H1 (cell line): ENCODE measurements around the gene RRP9. TPM values are rescaled to one million over a fixed set of nuclear protein-coding genes. Genes with fewer than 3 reads are reported as not detected.
A peak's percentile ranks its signal among the peaks of the same experiment; 100 is the strongest.

Source experiments
- CTCF ChIA-PET: fragments of 300-600 bp; sonication (Branson Sonifier 250); formaldehyde crosslinking; loops from one replicate; lab custom pipeline; 2021; ENCODE audit not compliant: partially characterized antibody; lab: Charles Lee
- POLR2A ChIA-PET: fragments of 300-600 bp; sonication (Branson Sonifier 250); formaldehyde crosslinking; loops from one replicate; lab custom pipeline; 2021; ENCODE audit warnings: inconsistent platforms; ENCODE audit not compliant: partially characterized antibody; lab: Charles Lee
- DNase-seq, 2 experiments: peaks; one replicate each; pipeline versions ENCODE4 v3.0.0 to v3.0.0-alpha.2; 2010 to 2022; ENCODE audit warnings: low spot score in 2 of 2, low read depth in 1 of 2, mixed read lengths in 1 of 2
- FAIRE-seq: peaks from 2 replicates; lab custom pipeline; 2011; peaks lifted over from hg19 to GRCh38; lab: Jason Lieb, UNC
- H2AFZ ChIP-seq: 2 replicates; pipeline ENCODE4 v1.8.1; 2012; ENCODE audit warnings: low read length, inconsistent platforms
- H2AK5ac ChIP-seq: 2 replicates; pipeline ENCODE4 v1.6.1; 2013; ENCODE audit warnings: low read depth, low read length
- H2BK120ac ChIP-seq: replicated peaks from 2 replicates; pipeline ENCODE3; 2013; ENCODE audit warnings: low read depth, low read length, inconsistent platforms
- H2BK12ac ChIP-seq: 2 replicates; pipeline ENCODE4 v1.6.1; 2013; ENCODE audit warnings: low read depth, low read length
- H2BK15ac ChIP-seq: 2 replicates; pipeline ENCODE4 v1.6.1; 2013; ENCODE audit warnings: low read length
- H2BK20ac ChIP-seq: 2 replicates; pipeline ENCODE4 v1.6.1; 2013; ENCODE audit warnings: low read length
- H2BK5ac ChIP-seq: 2 replicates; pipeline ENCODE4 v1.6.1; 2013; ENCODE audit warnings: low read depth, low read length
- H3K14ac ChIP-seq: 2 replicates; pipeline ENCODE4 v1.6.1; 2013; ENCODE audit warnings: inconsistent platforms; ENCODE audit not compliant: insufficient read length
- H3K18ac ChIP-seq: 2 replicates; pipeline ENCODE4 v1.6.1; 2013; ENCODE audit warnings: low read length; ENCODE audit errors: extremely low read depth
- H3K23ac ChIP-seq: 2 replicates; pipeline ENCODE4 v1.6.1; 2013; ENCODE audit warnings: inconsistent platforms; ENCODE audit not compliant: insufficient read length
- H3K23me2 ChIP-seq: 2 replicates; pipeline ENCODE4 v1.6.1; 2013; ENCODE audit warnings: low read depth, low read length
- H3K27ac ChIP-seq: 2 replicates; pipeline ENCODE4 v1.6.1; 2011; ENCODE audit warnings: low read depth, low read length, inconsistent platforms
- H3K27me3 ChIP-seq, 4 experiments: replicated peaks in 1 of 4; 1 replicate in 1 of 4; 2 replicates in 3 of 4; pipeline versions ENCODE4 v1.6.1 to v1.8.1; 2011 to 2013; ENCODE audit warnings: low read length in 3 of 4, mild to moderate bottlenecking in 3 of 4, inconsistent platforms in 2 of 4, mixed read lengths in 2 of 4, moderate library complexity in 1 of 4; ENCODE audit not compliant: control insufficient read depth in 3 of 4, insufficient read depth in 3 of 4; ENCODE audit errors: extremely low read depth in 1 of 4
- H3K36me3 ChIP-seq, 4 experiments: 2 replicates each; pipeline versions ENCODE4 v1.6.1 to v1.8.1; 2011 to 2013; ENCODE audit warnings: mild to moderate bottlenecking in 4 of 4, low read length in 3 of 4, moderate library complexity in 2 of 4, control low read depth in 1 of 4, inconsistent platforms in 1 of 4; ENCODE audit not compliant: insufficient read depth in 4 of 4, control insufficient read depth in 2 of 4
- H3K4ac ChIP-seq: replicated peaks from 2 replicates; pipeline ENCODE3; 2013; ENCODE audit warnings: low read length, low read depth, mixed read lengths, inconsistent platforms; ENCODE audit not compliant: insufficient read length
- H3K4me1 ChIP-seq, 4 experiments: replicated peaks in 1 of 4; 1 replicate in 1 of 4; 2 replicates in 3 of 4; pipeline versions ENCODE4 v1.6.1 to v1.8.1; 2011 to 2013; ENCODE audit warnings: low read length in 3 of 4, inconsistent platforms in 2 of 4, mixed read lengths in 1 of 4; ENCODE audit not compliant: insufficient read depth in 4 of 4, control insufficient read depth in 3 of 4
- H3K4me2 ChIP-seq, 2 experiments: 2 replicates each; pipeline versions ENCODE4 v1.6.1 to v1.8.1; 2011 to 2013; ENCODE audit warnings: low read depth in 2 of 2, low read length in 2 of 2, control low read depth in 1 of 2, inconsistent platforms in 1 of 2, mild to moderate bottlenecking in 1 of 2; ENCODE audit not compliant: insufficient read depth in 1 of 2
- H3K4me3 ChIP-seq, 4 experiments: fragments of 200-600, 300-600 bp in 1 of 4; sonication (generic), shearing (Covaris generic), sonication (Bioruptor Twin) in 1 of 4; 2 replicates each; pipeline versions ENCODE4 v1.5.1 to v1.8.1; 2011 to 2016; ENCODE audit warnings: low read length in 4 of 4, low read depth in 3 of 4, control low read depth in 2 of 4, inconsistent platforms in 2 of 4, mild to moderate bottlenecking in 2 of 4, mixed read lengths in 1 of 4, moderate library complexity in 1 of 4; ENCODE audit not compliant: insufficient read depth in 2 of 4; ENCODE audit errors: extremely low read depth in 1 of 4
- H3K56ac ChIP-seq: replicated peaks from 2 replicates; pipeline ENCODE3; 2013; ENCODE audit warnings: low read depth, mild to moderate bottlenecking, mixed read lengths, low read length, inconsistent platforms; ENCODE audit not compliant: insufficient read length
- H3K79me1 ChIP-seq: 2 replicates; pipeline ENCODE4 v1.6.1; 2013; ENCODE audit warnings: low read depth, low read length, control low read depth
- H3K79me2 ChIP-seq, 2 experiments: 2 replicates each; pipeline versions ENCODE4 v1.6.1 to v1.8.1; 2012 to 2013; ENCODE audit warnings: low read length in 2 of 2, mild to moderate bottlenecking in 2 of 2, inconsistent platforms in 1 of 2; ENCODE audit not compliant: insufficient read depth in 2 of 2, control insufficient read depth in 1 of 2
- H3K9ac ChIP-seq, 4 experiments: replicated peaks in 1 of 4; 1 replicate in 1 of 4; 2 replicates in 3 of 4; pipeline versions ENCODE4 v1.6.1 to v1.8.1; 2011 to 2013; ENCODE audit warnings: low read depth in 3 of 4, low read length in 3 of 4, control low read depth in 2 of 4, mild to moderate bottlenecking in 2 of 4, moderate library complexity in 2 of 4, inconsistent platforms in 1 of 4; ENCODE audit errors: extremely low read depth in 1 of 4
- H3K9me3 ChIP-seq, 2 experiments: 2 replicates each; pipeline versions ENCODE4 v1.6.1 to v1.8.1; 2012 to 2013; ENCODE audit warnings: mild to moderate bottlenecking in 2 of 2, moderate library complexity in 2 of 2, control low read depth in 1 of 2, inconsistent platforms in 1 of 2, low read depth in 1 of 2, low read length in 1 of 2, mixed read lengths in 1 of 2; ENCODE audit not compliant: insufficient read depth in 2 of 2
- H4K20me1 ChIP-seq, 2 experiments: replicated peaks in 1 of 2; 2 replicates each; pipeline versions ENCODE3 to v1.8.1; 2011 to 2013; ENCODE audit warnings: inconsistent platforms in 2 of 2, low read length in 2 of 2, mild to moderate bottlenecking in 1 of 2; ENCODE audit not compliant: insufficient read depth in 2 of 2, control insufficient read depth in 1 of 2
- H4K5ac ChIP-seq: 2 replicates; pipeline ENCODE4 v1.6.1; 2013; ENCODE audit warnings: low read length, low read depth, mixed read lengths, inconsistent platforms; ENCODE audit not compliant: insufficient read length
- H4K8ac ChIP-seq: 2 replicates; pipeline ENCODE4 v1.8.0; 2013; ENCODE audit warnings: mild to moderate bottlenecking, moderate library complexity, low read length, inconsistent platforms; ENCODE audit not compliant: insufficient read depth; ENCODE audit errors: extremely low read depth
- H4K91ac ChIP-seq: replicated peaks from 2 replicates; pipeline ENCODE3; 2013; ENCODE audit warnings: low read length, mixed read lengths, inconsistent platforms; ENCODE audit not compliant: insufficient read length
- CBX5 ChIP-seq: fragments of 300-800, 300-1000 bp; sonication (generic); IDR thresholded peaks from 2 replicates; pipeline ENCODE4 v1.7.1; 2016; ENCODE audit warnings: antibody characterized with exemption, low read length, low read depth
- CTBP2 ChIP-seq: IDR thresholded peaks from 2 replicates; pipeline ENCODE4 v1.7.0; 2011; ENCODE audit warnings: borderline replicate concordance, mild to moderate bottlenecking, moderate library complexity, mixed read lengths, low read length; ENCODE audit not compliant: insufficient read depth, insufficient read length
- HDAC2 ChIP-seq, 2 experiments: fragments of 300-600 bp in 1 of 2; sonication (generic) in 1 of 2; IDR thresholded peaks; 2 replicates each; pipeline ENCODE4 v1.6.1; 2011 to 2012; ENCODE audit warnings: low read depth in 2 of 2, low read length in 2 of 2, mild to moderate bottlenecking in 2 of 2, moderate library complexity in 2 of 2, borderline replicate concordance in 1 of 2, inconsistent platforms in 1 of 2
- POLR2AphosphoS5 ChIP-seq: IDR thresholded peaks from 2 replicates; pipeline ENCODE4 v1.6.1; 2011; ENCODE audit warnings: low read depth, low read length
- RFX5 ChIP-seq: IDR thresholded peaks from 2 replicates; pipeline ENCODE4 v1.6.1; 2011; ENCODE audit warnings: low read depth, low read length, improper control_type of control experiment, borderline replicate concordance
- SIRT6 ChIP-seq: IDR thresholded peaks from one replicate; pipeline ENCODE4 v1.7.1; 2012; ENCODE audit warnings: low read length, inconsistent platforms
- TEAD4 ChIP-seq: IDR thresholded peaks from 2 replicates; pipeline ENCODE4 v1.6.1; 2012; ENCODE audit warnings: low read depth, low read length, inconsistent platforms, mixed read lengths
- WGBS, 2 experiments: shearing (Covaris generic) in 1 of 2; methylation state at CpG; one replicate each; pipeline versions ENCODE4 v1.1.6 to v1.1.7; 2013 to 2015; ENCODE audit warnings: low lambda C conversion rate in 2 of 2, mixed read lengths in 2 of 2, inconsistent platforms in 1 of 2, low coverage in 1 of 2, missing lambda C conversion rate in 1 of 2; ENCODE audit not compliant: insufficient replicate concordance in 2 of 2, insufficient coverage in 1 of 2, insufficient read length in 1 of 2; ENCODE audit errors: extremely low coverage in 1 of 2, missing lambda C conversion rate in 1 of 2; 5-methylcytosine and 5-hydroxymethylcytosine counted together
- polyA plus RNA-seq, 7 experiments: library from polyadenylated mRNA; depleted of rRNA in 3 of 7; stranded (reverse) in 5 of 7; unstranded in 2 of 7; fragments of >200 nt in 5 of 7; fragments of 200-250 nt in 2 of 7; gene quantifications; 1 replicate in 5 of 7; 2 replicates in 1 of 7; 4 replicates in 1 of 7; pipeline versions ENCODE4 v1.2.1 to v1.2.3, GENCODE V29; 2011 to 2013; ENCODE audit warnings: missing spikeins in 2 of 7, mixed read lengths in 2 of 7
- total RNA-seq: library from RNA; stranded (reverse); fragmentation: NEBNext Ultra II Directional; extraction: Animal tissue kit (Norgen Biotek cat#: 25700); gene quantifications from 2 replicates; pipeline ENCODE4 v1.2.1, GENCODE V29; 2021
- TF ChIP-seq, protein P1 (sequence below): IDR thresholded peaks from 2 replicates; pipeline ENCODE4 v1.6.1; 2011; ENCODE audit warnings: low read depth, mild to moderate bottlenecking, low read length; ENCODE audit not compliant: insufficient read depth
- TF ChIP-seq, protein P2 (sequence below): IDR thresholded peaks from 2 replicates; pipeline ENCODE4 v1.6.1; 2012; ENCODE audit warnings: low read length, inconsistent platforms

RRP9 gene
- total and polyA plus RNA-seq, 2 of the 8 experiments (the other 6 are each of a cell fraction or from before 2014, with no cell fraction given) = 55.6 to 68.9 TPM

DNA sequence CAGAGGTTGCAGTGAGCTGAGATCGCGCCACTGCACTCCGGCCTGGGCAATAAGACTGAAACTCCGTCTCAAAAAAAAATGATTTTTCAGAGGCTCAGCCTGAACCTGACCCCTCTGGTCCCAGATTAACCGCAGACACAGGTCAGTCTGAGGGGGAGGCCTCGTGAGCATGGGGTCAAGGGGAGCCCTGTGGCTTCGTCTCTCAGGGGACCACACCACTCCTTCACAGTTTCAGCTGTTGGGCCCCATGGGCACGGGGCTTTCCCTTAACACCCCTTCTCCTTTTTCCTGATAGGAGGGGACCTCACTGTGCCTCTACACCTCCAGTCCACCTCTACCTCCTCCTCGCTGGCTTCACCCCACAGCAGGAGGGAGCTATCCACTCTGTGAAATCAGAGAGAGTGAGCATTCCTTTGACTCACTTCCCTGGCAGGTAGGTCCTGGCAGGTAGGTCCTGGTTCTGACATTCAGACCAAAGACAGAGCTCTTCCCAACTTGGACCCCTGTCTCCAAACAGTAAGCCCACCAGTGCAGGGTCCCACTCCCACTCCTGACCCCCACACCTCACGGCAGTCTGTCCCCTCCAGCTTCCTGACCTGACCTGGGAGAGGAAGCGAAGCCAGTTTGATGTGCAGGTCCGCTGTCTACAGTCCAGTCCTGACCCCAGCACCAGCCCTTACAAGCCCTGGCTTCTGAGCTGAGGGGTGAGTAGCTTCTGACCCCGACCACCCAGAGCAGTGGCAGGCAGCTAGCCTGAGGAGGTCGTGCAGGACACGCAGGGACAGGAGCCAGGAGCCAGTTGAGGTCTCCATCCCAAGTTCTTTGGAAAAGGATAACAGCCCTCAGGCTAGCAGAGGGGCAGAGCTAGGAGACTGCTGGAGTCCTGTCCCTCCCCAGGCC is 9.0 kb downstream of the RRP9 start:
- Histone ChIP-seq H3K14ac (no peak overlapping the region), H3K18ac (no peak overlapping the region), H3K56ac (no peak overlapping the region), H3K27ac (no peak overlapping the region), H2BK5ac (no peak overlapping the region), H3K23me2 (no peaks in the 10 kb centered on the region), H4K91ac (no peak overlapping the region), H3K9me3 (no peaks in the 10 kb centered on the region), H2AFZ (no peak overlapping the region), H3K9ac (no peak overlapping the region), H3K23ac (no peak overlapping the region), H4K20me1 (peaks cover 0 to 22% of the 10 kb centered on the region in 2 experiments), H3K36me3 (peaks cover 22 to 43% (median 40%) of the 10 kb centered on the region in 4 experiments), H4K8ac (no peak overlapping the region), H3K27me3 (no peaks in the 10 kb centered on the region), H2BK12ac (no peak overlapping the region), H3K79me1 (no peaks in the 10 kb centered on the region), H3K4me1 (no peaks in the 10 kb centered on the region), H3K4me2 (no peak overlapping the region), H3K4ac (no peak overlapping the region), H2BK15ac (no peak overlapping the region), H3K79me2 (no peaks in the 10 kb centered on the region), H4K5ac (no peak overlapping the region), H2BK20ac (no peak overlapping the region), H2BK120ac (no peak overlapping the region), H3K4me3 (no peak overlapping the region), H2AK5ac (no peak overlapping the region)
- POLR2A ChIA-PET = interaction anchor here (0.6 to 1.6 kb wide), 8 partner anchors 9 to 1343 kb away, joined by 3 to 9 read pairs (median 3); partner anchors contain the start of genes PARP3 and RRP9
- CTCF ChIA-PET = interaction anchor here (1.0 to 1.7 kb wide), 10 partner anchors 8 to 230 kb away, joined by 3 to 8 read pairs (median 3); partner anchors contain the start of gene RRP9
- WGBS, 2 experiments = 92% methylated on average over 15 of the region's 15 CpGs; no CpG with 5 or more reads in 1 of the 2 experiments
- FAIRE-seq (no peak), DNase-seq (peak in 1 of 2 experiments; percentile 37)
- no peak for TF ChIP-seq POLR2AphosphoS5
- TF ChIP-seq RFX5 = no peak
- TF ChIP-seq SIRT6 = no peak
- TF ChIP-seq, protein P1, sequence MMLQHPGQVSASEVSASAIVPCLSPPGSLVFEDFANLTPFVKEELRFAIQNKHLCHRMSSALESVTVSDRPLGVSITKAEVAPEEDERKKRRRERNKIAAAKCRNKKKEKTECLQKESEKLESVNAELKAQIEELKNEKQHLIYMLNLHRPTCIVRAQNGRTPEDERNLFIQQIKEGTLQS = no peak
- no peak for TF ChIP-seq CBX5
- no peak for TF ChIP-seq CTBP2
- TF ChIP-seq HDAC2 (IDR thresholded peaks at IDR 0.05; ENCODE audit: borderline replicate concordance in 1 of 2, low read depth in 2 of 2, low read length in 2 of 2) = no peak
- TF ChIP-seq, protein P2, sequence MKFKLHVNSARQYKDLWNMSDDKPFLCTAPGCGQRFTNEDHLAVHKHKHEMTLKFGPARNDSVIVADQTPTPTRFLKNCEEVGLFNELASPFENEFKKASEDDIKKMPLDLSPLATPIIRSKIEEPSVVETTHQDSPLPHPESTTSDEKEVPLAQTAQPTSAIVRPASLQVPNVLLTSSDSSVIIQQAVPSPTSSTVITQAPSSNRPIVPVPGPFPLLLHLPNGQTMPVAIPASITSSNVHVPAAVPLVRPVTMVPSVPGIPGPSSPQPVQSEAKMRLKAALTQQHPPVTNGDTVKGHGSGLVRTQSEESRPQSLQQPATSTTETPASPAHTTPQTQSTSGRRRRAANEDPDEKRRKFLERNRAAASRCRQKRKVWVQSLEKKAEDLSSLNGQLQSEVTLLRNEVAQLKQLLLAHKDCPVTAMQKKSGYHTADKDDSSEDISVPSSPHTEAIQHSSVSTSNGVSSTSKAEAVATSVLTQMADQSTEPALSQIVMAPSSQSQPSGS = no peak
- no peak for TF ChIP-seq TEAD4
